Esophagus muscularis mucosa (tissue), 3 donors: ENCODE measurements around the gene ANKRD6.

Experiments
- CTCF ChIP-seq, 3 experiments: fragments of 200-600 bp in 2 of 3; fragments of 450-650 bp in 1 of 3; sonication (generic) in 2 of 3; IDR thresholded peaks; one replicate each; pipeline ENCODE4 v1.5.1; 2017 to 2019; ENCODE audit warnings: antibody characterized with exemption in 3 of 3, mild to moderate bottlenecking in 2 of 3, moderate library complexity in 1 of 3
- EP300 ChIP-seq: sonication (generic); formaldehyde crosslinking; IDR thresholded peaks from one replicate; pipeline ENCODE4 v1.6.1; 2017; ENCODE audit warnings: antibody characterized with exemption

- no peak for TF ChIP-seq EP300
- TF ChIP-seq CTCF (IDR thresholded peaks at IDR 0.05): no peak
These were observed 1.2 kb downstream of the ANKRD6 start for GRCh38 chr6:89434150-89434499.
